ENCODE measurements around the gene MYO5C.
A peak's percentile ranks its signal among the peaks of the same experiment; 100 is the strongest.
"Not testable (repeated sequence)": the region's sequence is repeated elsewhere in the genome, so short reads cannot be mapped to it uniquely, and the experiment has no call there.

MYO5C gene

GRCh38 chr15:52238989-52239525, 56.5 kb downstream of the MYO5C start:
- DNase-seq: not testable (repeated sequence)

GRCh38 chr15:52238149-52238548, 57.5 kb downstream of the MYO5C start:
- DNase-seq: no peak

GRCh38 chr15:52236013-52236412, 59.6 kb downstream of the MYO5C start:
- no peak for DNase-seq

- DNase-seq: no peak
Measured at GRCh38 chr15:52234596-52235541, 60.7 kb downstream of the MYO5C start.

- DNase-seq: no peak
Measured at GRCh38 chr15:52233405-52233804, 62.2 kb downstream of the MYO5C start.

GRCh38 chr15:52232327-52232726, 63.3 kb downstream of the MYO5C start:
- no peak for DNase-seq

- DNase-seq: no peak
Measured at GRCh38 chr15:52230073-52230472, 65.5 kb downstream of the MYO5C start.

- no peak for DNase-seq
Measured at GRCh38 chr15:52228921-52229320, 66.7 kb downstream of the MYO5C start.

GRCh38 chr15:52227456-52227855, 68.1 kb downstream of the MYO5C start:
- peak; percentile 3 for DNase-seq

GRCh38 chr15:52225230-52225629, 70.4 kb downstream of the MYO5C start:
- no peak for DNase-seq

- DNase-seq: no peak
Measured at GRCh38 chr15:52224211-52224610, 71.4 kb downstream of the MYO5C start.

GRCh38 chr15:52221730-52222129, 73.9 kb downstream of the MYO5C start:
- no peak for DNase-seq

GRCh38 chr15:52220937-52221660, 74.5 kb downstream of the MYO5C start:
- DNase-seq: no peak

- DNase-seq: no peak
Measured at GRCh38 chr15:52220251-52220650, 75.4 kb downstream of the MYO5C start.

- no peak for DNase-seq
Measured at GRCh38 chr15:52218816-52219215, 76.8 kb downstream of the MYO5C start.

- DNase-seq: no peak
Measured at GRCh38 chr15:52218371-52218770, 77.2 kb downstream of the MYO5C start.

- DNase-seq: no peak
Measured at GRCh38 chr15:52217186-52217585, 78.4 kb downstream of the MYO5C start.

- DNase-seq: no peak
Measured at GRCh38 chr15:52214553-52214952, 81.1 kb downstream of the MYO5C start.

GRCh38 chr15:52213206-52213605, 82.4 kb downstream of the MYO5C start:
- DNase-seq: no peak

GRCh38 chr15:52208306-52208946, 87.2 kb downstream of the MYO5C start:
- no peak for DNase-seq

GRCh38 chr15:52207191-52207590, 88.4 kb downstream of the MYO5C start:
- no peak for DNase-seq

- DNase-seq: peak; percentile 1
Measured at GRCh38 chr15:52206446-52206845, 89.2 kb downstream of the MYO5C start.

GRCh38 chr15:52204657-52205056, 90.9 kb downstream of the MYO5C start:
- no peak for DNase-seq
